Measurements from ENCODE around the gene SYT5. TPM values are rescaled to one million over a fixed set of nuclear protein-coding genes. Genes with fewer than 3 reads are reported as not detected.

Gene SYT5
- total and polyA plus RNA-seq, 10 of the 15 experiments (the other 5 are each of a cell fraction or from before 2014, with no cell fraction given), result 0.04 to 0.79 (median 0.26) TPM; not detected in 7

GRCh38 chr19:55158848-55159749, 21.0 kb downstream of the SYT5 start (continued):
- TF ChIP-seq, protein P1, sequence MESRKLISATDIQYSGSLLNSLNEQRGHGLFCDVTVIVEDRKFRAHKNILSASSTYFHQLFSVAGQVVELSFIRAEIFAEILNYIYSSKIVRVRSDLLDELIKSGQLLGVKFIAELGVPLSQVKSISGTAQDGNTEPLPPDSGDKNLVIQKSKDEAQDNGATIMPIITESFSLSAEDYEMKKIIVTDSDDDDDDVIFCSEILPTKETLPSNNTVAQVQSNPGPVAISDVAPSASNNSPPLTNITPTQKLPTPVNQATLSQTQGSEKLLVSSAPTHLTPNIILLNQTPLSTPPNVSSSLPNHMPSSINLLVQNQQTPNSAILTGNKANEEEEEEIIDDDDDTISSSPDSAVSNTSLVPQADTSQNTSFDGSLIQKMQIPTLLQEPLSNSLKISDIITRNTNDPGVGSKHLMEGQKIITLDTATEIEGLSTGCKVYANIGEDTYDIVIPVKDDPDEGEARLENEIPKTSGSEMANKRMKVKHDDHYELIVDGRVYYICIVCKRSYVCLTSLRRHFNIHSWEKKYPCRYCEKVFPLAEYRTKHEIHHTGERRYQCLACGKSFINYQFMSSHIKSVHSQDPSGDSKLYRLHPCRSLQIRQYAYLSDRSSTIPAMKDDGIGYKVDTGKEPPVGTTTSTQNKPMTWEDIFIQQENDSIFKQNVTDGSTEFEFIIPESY (IDR thresholded peaks at IDR 0.05), result no peak
- no peak for TF ChIP-seq BCLAF1 (IDR thresholded peaks at IDR 0.05)
- TF ChIP-seq CEBPZ (IDR thresholded peaks at IDR 0.05; ENCODE audit: low read depth, low read length), result no peak
- TF ChIP-seq WRNIP1 (IDR thresholded peaks at IDR 0.05; ENCODE audit: borderline replicate concordance, low read depth, low read length), result no peak
